CD4-positive, alpha-beta memory T cell (primary cell): ENCODE data around the gene MATK. TPM values are rescaled to one million over a fixed set of nuclear protein-coding genes. Genes with fewer than 3 reads are reported as not detected.

Experiments used
- CTCF ChIA-PET: fragments of 350-600 bp; sonication (Branson Sonifier 250); formaldehyde crosslinking; loops from one replicate; lab custom pipeline; 2021; ENCODE audit warnings: inconsistent platforms; ENCODE audit not compliant: partially characterized antibody; lab: Charles Lee
- POLR2A ChIA-PET: fragments of 350-600 bp; sonication (Branson Sonifier 250); formaldehyde crosslinking; loops from one replicate; lab custom pipeline; 2021; ENCODE audit not compliant: partially characterized antibody; lab: Charles Lee
- DNase-seq, 5 donors: peaks; one replicate each; pipeline versions ENCODE4 v3.0.0 to v3.0.0-alpha.2; 2020 to 2022; ENCODE audit warnings: mixed read lengths in 1 of 5
- H3K27ac ChIP-seq: one replicate; pipeline ENCODE4 v1.7.0; 2013; ENCODE audit warnings: low read depth, low read length
- H3K27me3 ChIP-seq: 2 replicates; pipeline ENCODE4 v1.7.0; 2013; ENCODE audit warnings: mild to moderate bottlenecking, low read length, moderate library complexity; ENCODE audit not compliant: insufficient read depth
- H3K36me3 ChIP-seq: 2 replicates; pipeline ENCODE4 v1.7.0; 2013; ENCODE audit warnings: mild to moderate bottlenecking, low read length, moderate library complexity; ENCODE audit not compliant: insufficient read depth
- H3K4me1 ChIP-seq: 2 replicates; pipeline ENCODE4 v1.7.0; 2013; ENCODE audit warnings: mild to moderate bottlenecking, low read length, moderate library complexity; ENCODE audit not compliant: insufficient read depth
- H3K4me3 ChIP-seq, 2 donors: one replicate each; pipeline ENCODE4 v1.7.0; 2013; ENCODE audit warnings: low read length in 2 of 2, mild to moderate bottlenecking in 1 of 2
- H3K9me3 ChIP-seq, 2 donors: one replicate each; pipeline ENCODE4 v1.7.0; 2013; ENCODE audit warnings: low read length in 2 of 2, control low read depth in 1 of 2; ENCODE audit not compliant: control insufficient read depth in 1 of 2
- H3K27ac Mint-ChIP-seq, 7 donors: one replicate each; pipeline ENCODE4 v1.8.0; 2020 to 2021; ENCODE audit warnings: mixed read lengths in 7 of 7, mild to moderate bottlenecking in 6 of 7, inconsistent platforms in 3 of 7, moderate library complexity in 3 of 7
- H3K27me3 Mint-ChIP-seq, 2 donors: one replicate each; pipeline ENCODE4 v1.8.0; 2020 to 2021; ENCODE audit warnings: mixed read lengths in 2 of 2
- H3K36me3 Mint-ChIP-seq, 2 donors: one replicate each; pipeline ENCODE4 v1.8.0; 2020 to 2021; ENCODE audit warnings: mixed read lengths in 2 of 2, inconsistent platforms in 1 of 2, mild to moderate bottlenecking in 1 of 2
- H3K4me1 Mint-ChIP-seq, 4 donors: one replicate each; pipeline ENCODE4 v1.8.0; 2020 to 2021; ENCODE audit warnings: mixed read lengths in 4 of 4, mild to moderate bottlenecking in 1 of 4
- H3K4me3 Mint-ChIP-seq, 8 donors: one replicate each; pipeline ENCODE4 v1.8.0; 2020 to 2021; ENCODE audit warnings: mixed read lengths in 8 of 8, mild to moderate bottlenecking in 7 of 8, moderate library complexity in 6 of 8, inconsistent platforms in 3 of 8
- H3K9me3 Mint-ChIP-seq, 8 donors: one replicate each; pipeline ENCODE4 v1.8.0; 2020 to 2021; ENCODE audit warnings: mixed read lengths in 8 of 8, mild to moderate bottlenecking in 5 of 8, inconsistent platforms in 3 of 8, moderate library complexity in 1 of 8
- intact Hi-C: fragments of 100-400 bp; cut with micrococcal nuclease; formaldehyde crosslinking; loops from one replicate; pipeline ENCODE4 v1.15.1; 2023
- polyA plus RNA-seq, 2 donors: library from polyadenylated mRNA; unstranded; fragments of 300-500 nt; fragmentation: Illumina TruSeq; gene quantifications; one replicate each; pipeline ENCODE4 v1.2.3, GENCODE V29; 2021
- total RNA-seq, 2 experiments: library from RNA; stranded (reverse); gene quantifications; one replicate each; pipeline ENCODE4 v1.2.3, GENCODE V29; 2021

MATK gene
- total and polyA plus RNA-seq, 4 experiments from 2014 or later: 7.2 to 27.7 (median 14.5) TPM

GRCh38 chr19:3778104-3778867 is 7.9 kb downstream of the MATK start:
- no peaks in the 10 kb centered on the region for H3K4me1 ChIP-seq
- no peak overlapping the region for H3K4me3 ChIP-seq
- H3K27ac Mint-ChIP-seq: no peak overlapping the region
- POLR2A ChIA-PET: interaction anchor here (1.2 kb wide), 1 partner anchor 16 kb away, joined by 4 read pairs; the partner anchor contains the start of gene MRPL54
- DNase-seq: peak in 1 of 5 donors; percentile 11
- H3K9me3 Mint-ChIP-seq: peaks cover 2 to 27% (median 19%) of the 10 kb centered on the region in 8 donors
- H3K36me3 ChIP-seq: no peaks in the 10 kb centered on the region
- intact Hi-C loops: no loop called here
- H3K9me3 ChIP-seq: peaks cover 0 to 17% of the 10 kb centered on the region in 2 donors
- no peaks in the 10 kb centered on the region for H3K27me3 ChIP-seq
- H3K36me3 Mint-ChIP-seq: peaks cover 14 to 20% of the 10 kb centered on the region in 2 donors
- CTCF ChIA-PET: no interaction called here
- H3K27ac ChIP-seq: no peak overlapping the region
- peaks cover 0 to 10% (median 3%) of the 10 kb centered on the region in 4 donors for H3K4me1 Mint-ChIP-seq
- no peaks in the 10 kb centered on the region for H3K27me3 Mint-ChIP-seq
- no peak overlapping the region for H3K4me3 Mint-ChIP-seq

- H3K36me3 Mint-ChIP-seq: peaks cover 5 to 8% of the 10 kb centered on the region in 2 donors
- H3K27ac Mint-ChIP-seq: no peak overlapping the region
- ChIA-PET CTCF (no interaction called here), POLR2A (no interaction called here)
- no peaks in the 10 kb centered on the region for H3K27me3 Mint-ChIP-seq
- no peak for DNase-seq
- no peak overlapping the region for H3K4me3 Mint-ChIP-seq
- Histone ChIP-seq H3K9me3 (peaks cover 0 to 9% of the 10 kb centered on the region in 2 donors), H3K4me1 (no peaks in the 10 kb centered on the region), H3K27me3 (no peaks in the 10 kb centered on the region), H3K4me3 (no peak overlapping the region), H3K36me3 (no peaks in the 10 kb centered on the region), H3K27ac (no peak overlapping the region)
- H3K9me3 Mint-ChIP-seq: peaks cover 0 to 11% (median 9%) of the 10 kb centered on the region in 8 donors
- H3K4me1 Mint-ChIP-seq: peaks cover 0 to 9% (median 4%) of the 10 kb centered on the region in 4 donors
- intact Hi-C loops: no loop called here
Observed at GRCh38 chr19:3776479-3777040, 9.6 kb downstream of the MATK start.

GRCh38 chr19:3775831-3776230 is 10.3 kb downstream of the MATK start:
- Mint-ChIP-seq H3K27me3 (no peaks in the 10 kb centered on the region), H3K36me3 (peaks cover 4% of the 10 kb centered on the region in 2 donors), H3K9me3 (peaks cover 0 to 5% (median 1%) of the 10 kb centered on the region in 8 donors), H3K4me1 (peaks cover 0 to 2% (median 1%) of the 10 kb centered on the region in 4 donors), H3K4me3 (no peak overlapping the region), H3K27ac (no peak overlapping the region)
- CTCF ChIA-PET: no interaction called here
- Histone ChIP-seq H3K27me3 (no peaks in the 10 kb centered on the region), H3K4me1 (no peaks in the 10 kb centered on the region), H3K36me3 (no peaks in the 10 kb centered on the region), H3K27ac (no peak overlapping the region), H3K9me3 (peaks cover 0 to 2% of the 10 kb centered on the region in 2 donors), H3K4me3 (no peak overlapping the region)
- intact Hi-C loops: no loop called here
- POLR2A ChIA-PET: interaction anchor here (1.6 to 2.3 kb wide), 2 partner anchors 13 to 37 kb away, joined by 4 to 11 read pairs; partner anchors contain the start of genes APBA3 and MRPL54
- peak in 1 of 5 donors; percentile 22 for DNase-seq

- POLR2A ChIA-PET: interaction anchor here (1.6 to 2.3 kb wide), 2 partner anchors 13 to 37 kb away, joined by 4 to 11 read pairs; partner anchors contain the start of genes APBA3 and MRPL54
- Histone ChIP-seq H3K9me3 (no peaks in the 10 kb centered on the region), H3K4me3 (no peak overlapping the region), H3K27ac (no peak overlapping the region), H3K27me3 (no peaks in the 10 kb centered on the region), H3K4me1 (no peaks in the 10 kb centered on the region), H3K36me3 (no peaks in the 10 kb centered on the region)
- CTCF ChIA-PET: no interaction called here
- no peak for DNase-seq
- Mint-ChIP-seq H3K36me3 (peaks cover 3 to 4% of the 10 kb centered on the region in 2 donors), H3K9me3 (peaks cover 0 to 3% (median 0%) of the 10 kb centered on the region in 8 donors), H3K27me3 (no peaks in the 10 kb centered on the region), H3K4me3 (no peak overlapping the region), H3K27ac (no peak overlapping the region), H3K4me1 (peaks cover 0 to 2% (median under 1%) of the 10 kb centered on the region in 4 donors)
- intact Hi-C loops: no loop called here
Observed at GRCh38 chr19:3775374-3775711, 10.8 kb downstream of the MATK start.

- Mint-ChIP-seq H3K27ac (peak overlapping the region in 2 of 7 donors; percentile 57 to 62), H3K9me3 (peaks cover 0 to under 1% (median 0%) of the 10 kb centered on the region in 8 donors), H3K27me3 (no peaks in the 10 kb centered on the region), H3K36me3 (peaks cover 3 to 4% of the 10 kb centered on the region in 2 donors), H3K4me1 (peaks cover 0 to 2% (median under 1%) of the 10 kb centered on the region in 4 donors), H3K4me3 (no peak overlapping the region)
- H3K36me3 ChIP-seq: no peaks in the 10 kb centered on the region
- H3K27ac ChIP-seq: no peak overlapping the region
- H3K9me3 ChIP-seq: no peaks in the 10 kb centered on the region
- no peaks in the 10 kb centered on the region for H3K27me3 ChIP-seq
- peak in 1 of 5 donors; percentile 27 for DNase-seq
- ChIA-PET CTCF (interaction anchor here (0.9 kb wide), 1 partner anchor 48 kb away, joined by 3 read pairs; no protein-coding TSS in a partner anchor), POLR2A (interaction anchor here (1.6 to 2.3 kb wide), 2 partner anchors 12 to 38 kb away, joined by 4 to 11 read pairs; partner anchors contain the start of genes APBA3 and MRPL54)
- H3K4me3 ChIP-seq: no peak overlapping the region
- H3K4me1 ChIP-seq: no peaks in the 10 kb centered on the region
- intact Hi-C loops: no loop called here
Observed at GRCh38 chr19:3774621-3775373, 11.4 kb downstream of the MATK start.

GRCh38 chr19:3773814-3774515 is 12.2 kb downstream of the MATK start:
- Histone ChIP-seq H3K4me3 (no peak overlapping the region), H3K27ac (no peak overlapping the region), H3K36me3 (no peaks in the 10 kb centered on the region), H3K4me1 (no peaks in the 10 kb centered on the region), H3K27me3 (no peaks in the 10 kb centered on the region), H3K9me3 (no peaks in the 10 kb centered on the region)
- Mint-ChIP-seq H3K4me1 (peaks cover 0 to 2% (median under 1%) of the 10 kb centered on the region in 4 donors), H3K9me3 (no peaks in the 10 kb centered on the region), H3K4me3 (no peak overlapping the region), H3K27ac (peak overlapping the region in 3 of 7 donors; percentile 65 to 84 (median 71)), H3K36me3 (peaks cover 5% of the 10 kb centered on the region in 2 donors), H3K27me3 (no peaks in the 10 kb centered on the region)
- peak in 1 of 5 donors; percentile 22 for DNase-seq
- CTCF ChIA-PET: interaction anchor here (0.9 kb wide), 1 partner anchor 48 kb away, joined by 3 read pairs; no protein-coding TSS in a partner anchor
- intact Hi-C loops: no loop called here
- POLR2A ChIA-PET: interaction anchor here (2.3 kb wide), 1 partner anchor 12 kb away, joined by 11 read pairs; the partner anchor contains the start of genes APBA3 and MRPL54
